Measurements from ENCODE around the gene MXD4. TPM values are rescaled to one million over a fixed set of nuclear protein-coding genes. Genes with fewer than 3 reads are reported as not detected.
A peak's percentile ranks its signal among the peaks of the same experiment; 100 is the strongest.
"Not testable (repeated sequence)": the region's sequence is repeated elsewhere in the genome, so short reads cannot be mapped to it uniquely, and the experiment has no call there.

Gene MXD4
- total RNA-seq, 1 donor from 2014 or later: 39.3 TPM

DNA sequence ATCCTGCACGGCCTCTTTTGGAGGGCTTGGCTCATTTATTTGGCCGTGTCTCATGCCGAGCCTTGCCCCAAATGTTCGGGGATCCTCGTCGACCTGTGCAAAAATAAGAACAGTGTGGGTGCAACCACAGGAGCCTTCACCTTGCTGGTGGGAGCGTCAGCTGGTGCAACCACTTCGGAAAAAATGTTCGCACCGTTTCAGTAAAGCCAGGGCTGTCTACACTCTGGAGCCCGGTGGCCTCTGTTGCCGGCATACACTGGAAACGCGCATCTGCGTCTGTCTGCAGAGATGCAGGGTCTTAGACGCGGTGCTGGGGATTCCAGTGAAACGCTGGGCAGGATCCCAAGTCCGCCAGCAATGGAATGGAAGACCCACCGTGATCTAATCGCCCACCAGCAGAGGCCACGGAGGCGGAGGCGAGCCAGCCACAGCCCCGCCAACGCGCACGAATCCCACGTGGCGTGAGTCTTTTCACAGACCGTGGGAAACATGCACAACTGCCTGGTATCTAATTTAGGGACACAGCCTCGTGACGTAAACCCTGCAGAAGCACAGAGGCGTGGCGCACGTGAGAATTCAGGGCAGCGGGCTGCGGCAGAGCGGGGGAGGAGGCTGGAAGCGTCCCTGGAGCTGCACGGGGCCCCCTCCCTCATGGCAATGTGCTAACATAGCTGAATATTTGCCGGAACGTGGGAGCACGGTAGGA lies 13.8 kb upstream of the MXD4 start:
- no peak for DNase-seq (ENCODE audit: low read depth)

- not testable (repeated sequence) for DNase-seq (ENCODE audit: low read depth)
Measured at GRCh38 chr4:2275044-2275397, 13.1 kb upstream of the MXD4 start.

GRCh38 chr4:2274320-2275043 lies 12.6 kb upstream of the MXD4 start:
- DNase-seq (ENCODE audit: low read depth): no peak

GRCh38 chr4:2273657-2274319 lies 11.9 kb upstream of the MXD4 start:
- DNase-seq (ENCODE audit: low read depth): no peak

DNA sequence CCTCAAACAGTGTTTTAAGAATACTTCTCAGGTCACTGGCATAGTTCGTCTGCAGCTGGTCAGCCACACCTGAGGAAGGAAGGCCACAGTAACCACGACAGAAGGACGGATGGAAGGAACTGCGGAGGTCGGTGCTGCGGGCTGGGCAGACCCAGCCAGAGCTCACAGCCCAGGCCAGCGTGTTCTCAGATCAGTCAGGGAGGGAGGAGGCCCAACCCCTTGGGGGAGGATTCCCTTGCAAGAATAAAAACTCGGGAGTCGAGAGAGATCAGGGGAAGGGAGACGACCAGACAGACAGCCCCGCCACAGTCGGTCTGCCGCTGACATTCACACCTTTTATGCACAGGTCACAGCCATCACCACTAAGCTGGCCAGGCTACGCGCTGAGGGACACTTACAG lies 11.3 kb upstream of the MXD4 start:
- no peak for DNase-seq (ENCODE audit: low read depth)

DNA sequence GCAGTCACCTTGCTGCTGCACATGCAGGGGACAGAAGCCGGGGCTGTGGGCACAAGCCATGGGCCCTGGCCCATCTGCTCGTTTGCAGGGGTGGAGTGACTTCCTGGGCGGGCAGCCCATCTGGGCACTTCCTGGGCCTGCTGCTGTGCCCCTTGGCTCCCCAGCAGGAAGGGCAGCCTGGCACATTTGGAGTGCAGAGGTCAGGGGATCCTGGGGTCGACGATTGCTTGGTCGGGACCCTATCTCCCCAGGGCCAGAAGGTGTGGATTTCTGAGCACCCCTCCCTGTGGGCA lies 10.9 kb upstream of the MXD4 start:
- no peak for DNase-seq (ENCODE audit: low read depth)

- no peak for DNase-seq (ENCODE audit: low read depth)
Measured at GRCh38 chr4:2272026-2272827, 10.3 kb upstream of the MXD4 start.

- DNase-seq (ENCODE audit: low read depth): no peak
Measured at GRCh38 chr4:2271279-2272025, 9.5 kb upstream of the MXD4 start.

DNA sequence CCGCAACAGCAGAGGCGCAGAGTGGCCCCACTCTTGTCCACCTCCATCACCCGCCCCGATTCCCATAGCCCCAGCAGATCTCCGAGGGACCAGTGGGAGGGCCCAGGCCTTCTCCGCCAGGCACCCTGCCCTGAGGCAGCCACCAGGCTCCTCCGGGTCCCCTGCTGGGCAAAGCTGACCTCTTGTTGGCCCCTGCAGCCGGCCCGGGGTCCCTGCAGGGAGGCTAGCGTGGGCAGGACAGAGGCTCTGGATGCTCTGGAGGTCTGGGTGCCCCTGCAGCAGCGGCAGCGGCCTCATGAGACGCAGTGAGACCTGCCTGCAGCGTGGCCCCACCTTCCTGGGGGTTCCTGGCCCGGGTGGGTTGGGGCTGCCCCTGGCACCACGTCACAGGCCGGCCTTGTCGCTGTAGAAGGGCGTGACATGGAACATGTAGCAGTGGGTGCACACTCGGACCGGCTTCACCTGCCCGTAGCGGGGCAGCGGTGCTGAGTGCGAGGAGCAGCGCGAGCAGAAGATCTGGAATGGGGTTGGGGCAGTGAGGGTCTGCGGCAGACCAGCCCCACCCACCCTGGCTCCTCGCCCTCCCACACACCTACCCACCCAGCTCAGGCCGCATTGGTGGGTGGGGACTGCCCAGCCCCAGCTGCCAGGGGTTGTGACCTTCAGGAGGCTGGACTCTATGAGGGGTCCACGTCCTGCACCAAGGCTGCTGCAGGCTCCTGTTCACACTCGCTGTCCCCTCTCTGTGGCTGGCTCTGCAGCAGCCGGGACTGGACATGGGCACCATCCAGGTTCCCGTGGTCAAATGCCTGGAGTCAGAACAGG lies 8.6 kb upstream of the MXD4 start:
- DNase-seq (ENCODE audit: low read depth): no peak

DNA sequence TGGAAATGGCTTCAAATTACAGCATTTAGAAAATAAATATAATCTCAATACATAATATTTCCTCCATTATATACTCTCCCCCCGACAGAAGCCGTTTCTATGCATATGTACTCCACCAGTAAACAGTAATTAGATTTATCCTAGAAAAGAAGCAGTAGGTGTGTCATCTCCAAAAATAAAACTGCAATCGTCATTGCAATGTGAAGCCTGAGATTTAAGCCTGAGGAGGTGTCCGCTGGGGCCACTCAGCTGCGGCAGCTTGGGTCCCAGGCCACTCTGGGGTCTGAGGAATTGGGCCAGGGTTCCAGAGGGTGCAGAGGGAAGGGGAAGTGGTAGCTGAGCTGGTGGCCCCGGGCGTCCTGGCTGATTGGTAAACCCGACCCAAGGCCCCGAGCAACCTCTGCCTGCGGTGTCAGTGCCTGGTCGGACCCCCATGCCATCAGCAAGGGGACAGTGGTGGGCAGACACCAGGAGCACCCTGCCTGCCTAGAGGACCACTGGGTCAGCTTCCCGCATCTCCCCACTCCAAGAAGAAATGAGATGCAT lies 7.8 kb upstream of the MXD4 start:
- DNase-seq (ENCODE audit: low read depth): no peak

DNA sequence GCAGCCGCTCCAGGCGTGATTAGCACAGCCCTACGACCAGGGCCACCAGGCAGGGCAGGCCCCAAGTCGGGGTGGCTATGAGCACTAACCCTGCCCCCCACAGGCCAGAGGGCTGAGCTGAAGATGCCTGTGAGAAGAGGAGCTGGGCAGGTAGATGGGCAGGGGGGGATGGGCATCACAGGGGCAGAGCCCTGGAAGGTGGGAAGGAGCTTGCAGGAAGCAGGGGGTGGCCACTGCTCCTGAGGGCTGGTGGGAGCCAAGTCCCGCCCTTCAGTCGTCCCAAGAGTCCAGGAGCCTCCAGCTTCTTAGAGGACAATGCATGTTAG lies 7.3 kb upstream of the MXD4 start:
- no peak for DNase-seq (ENCODE audit: low read depth)

- DNase-seq (ENCODE audit: low read depth): no peak
Measured at GRCh38 chr4:2268357-2269205, 6.7 kb upstream of the MXD4 start.

DNA sequence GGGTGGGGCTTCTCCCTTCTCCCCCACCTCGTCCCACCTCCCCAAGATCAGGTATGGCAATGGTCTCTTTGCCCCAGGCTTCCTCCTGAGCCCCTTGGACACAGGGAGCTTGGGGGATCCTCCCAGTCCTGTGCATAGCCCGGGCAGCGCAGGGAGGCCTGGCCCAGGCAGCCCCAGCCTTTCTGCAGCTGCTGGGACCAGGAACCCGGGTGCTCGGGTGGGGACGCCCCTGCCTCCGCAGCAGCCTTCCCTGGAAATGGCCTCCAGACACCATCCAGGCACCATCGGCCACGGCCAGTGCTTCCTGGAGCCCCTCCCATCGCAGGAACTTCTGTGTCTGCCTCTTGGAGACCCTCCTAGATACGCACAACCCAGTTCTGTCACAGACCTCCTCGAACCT lies 5.9 kb upstream of the MXD4 start:
- DNase-seq (ENCODE audit: low read depth): no peak

- no peak for DNase-seq (ENCODE audit: low read depth)
Measured at GRCh38 chr4:2267320-2267811, 5.5 kb upstream of the MXD4 start.

GRCh38 chr4:2266821-2267220 lies 4.9 kb upstream of the MXD4 start:
- DNase-seq (ENCODE audit: low read depth): no peak

DNA sequence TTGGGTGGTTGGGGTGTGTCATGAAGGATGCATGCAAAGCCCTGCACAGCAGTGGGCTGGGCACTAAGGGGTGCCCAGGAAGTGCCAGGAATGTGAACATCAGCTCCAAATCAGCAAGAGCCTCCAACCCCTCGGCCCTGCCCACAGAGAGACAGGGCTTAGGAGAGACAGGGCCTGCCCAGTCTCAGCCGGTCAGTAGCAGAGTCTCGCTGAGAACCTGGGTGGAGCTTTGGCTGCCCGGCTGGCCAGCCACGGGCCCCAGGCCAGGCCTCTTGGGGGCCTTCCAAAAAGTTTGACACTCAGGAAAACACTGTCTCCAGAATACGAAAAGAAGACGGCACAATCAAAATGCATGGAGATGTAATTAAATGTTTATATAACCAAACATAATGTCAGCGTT lies 4.3 kb upstream of the MXD4 start:
- peak; percentile 78 for DNase-seq (ENCODE audit: low read depth)

- no peak for DNase-seq (ENCODE audit: low read depth)
Measured at GRCh38 chr4:2265113-2266110, 3.5 kb upstream of the MXD4 start.

Measured in myocyte (in vitro differentiated cells).